ENCODE measurements around the gene DCTN4. TPM values are rescaled to one million over a fixed set of nuclear protein-coding genes. Genes with fewer than 3 reads are reported as not detected.

Gene DCTN4
- total RNA-seq (50.0 and 63.9 TPM in 2 replicates), polyA plus RNA-seq (18.3 and 22.9 TPM in 2 replicates)

GRCh38 chr5:150758531-150759333 lies at the start of gene DCTN4:
DCTN4 (minus strand) TSS chr5:150759017; CDS start chr5:150758993, 24 bp downstream.
- TF ChIP-seq EZH2 (IDR thresholded peaks at IDR 0.05; ENCODE audit: borderline replicate concordance) (no peak), EZH2phosphoT487 (IDR thresholded peaks at IDR 0.05; ENCODE audit: low read depth, severe bottlenecking, unreplicated experiment) (no peak)
- TF ChIP-seq, protein P1, sequence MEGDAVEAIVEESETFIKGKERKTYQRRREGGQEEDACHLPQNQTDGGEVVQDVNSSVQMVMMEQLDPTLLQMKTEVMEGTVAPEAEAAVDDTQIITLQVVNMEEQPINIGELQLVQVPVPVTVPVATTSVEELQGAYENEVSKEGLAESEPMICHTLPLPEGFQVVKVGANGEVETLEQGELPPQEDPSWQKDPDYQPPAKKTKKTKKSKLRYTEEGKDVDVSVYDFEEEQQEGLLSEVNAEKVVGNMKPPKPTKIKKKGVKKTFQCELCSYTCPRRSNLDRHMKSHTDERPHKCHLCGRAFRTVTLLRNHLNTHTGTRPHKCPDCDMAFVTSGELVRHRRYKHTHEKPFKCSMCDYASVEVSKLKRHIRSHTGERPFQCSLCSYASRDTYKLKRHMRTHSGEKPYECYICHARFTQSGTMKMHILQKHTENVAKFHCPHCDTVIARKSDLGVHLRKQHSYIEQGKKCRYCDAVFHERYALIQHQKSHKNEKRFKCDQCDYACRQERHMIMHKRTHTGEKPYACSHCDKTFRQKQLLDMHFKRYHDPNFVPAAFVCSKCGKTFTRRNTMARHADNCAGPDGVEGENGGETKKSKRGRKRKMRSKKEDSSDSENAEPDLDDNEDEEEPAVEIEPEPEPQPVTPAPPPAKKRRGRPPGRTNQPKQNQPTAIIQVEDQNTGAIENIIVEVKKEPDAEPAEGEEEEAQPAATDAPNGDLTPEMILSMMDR (IDR thresholded peaks at IDR 0.05; ENCODE audit: poor library complexity): no peak
- no peaks in the 10 kb centered on the region for H4K20me1 ChIP-seq (ENCODE audit: insufficient read depth, poor library complexity, severe bottlenecking)
- H3K27ac ChIP-seq: peak within 1 kb of the TSS; percentile 96
- peak within 1 kb of the TSS; percentile 81 for H2AFZ ChIP-seq
- WGBS (ENCODE audit: low lambda C conversion rate, missing lambda C conversion rate): 3% methylated on average over 51 of the region's 51 CpGs
- peaks cover 43% of the 10 kb centered on the region for H3K79me2 ChIP-seq
- H3K9me3 ChIP-seq (ENCODE audit: low read depth): no peaks in the 10 kb centered on the region
- no peaks in the 10 kb centered on the region for H3K9me2 ChIP-seq (replicated peaks; ENCODE audit: insufficient read depth)
- no peaks in the 10 kb centered on the region for H3K36me3 ChIP-seq (replicated peaks; ENCODE audit: insufficient read depth, low read depth)
- peaks cover 20% of the 10 kb centered on the region for H3K4me1 ChIP-seq (ENCODE audit: insufficient read depth)
- H3K27me3 ChIP-seq: no peaks in the 10 kb centered on the region
- peak within 1 kb of the TSS; percentile 41 for H3K4me3 ChIP-seq
- H3K4me2 ChIP-seq: peak within 1 kb of the TSS; percentile 78
- peak; percentile 98 for DNase-seq (ENCODE audit: low spot score)

- no peak for TF ChIP-seq EZH2phosphoT487 (IDR thresholded peaks at IDR 0.05; ENCODE audit: low read depth, severe bottlenecking, unreplicated experiment)
- TF ChIP-seq, protein P1 (IDR thresholded peaks at IDR 0.05; ENCODE audit: poor library complexity): no peak
- TF ChIP-seq EZH2 (IDR thresholded peaks at IDR 0.05; ENCODE audit: borderline replicate concordance): no peak
- 91% methylated on average over 6 of the region's 6 CpGs for WGBS (ENCODE audit: low lambda C conversion rate, missing lambda C conversion rate)
- Histone ChIP-seq H3K4me1 (ENCODE audit: insufficient read depth) (no peaks in the 10 kb centered on the region), H3K4me2 (no peak overlapping the region), H3K4me3 (no peak overlapping the region), H3K9me3 (ENCODE audit: low read depth) (no peaks in the 10 kb centered on the region), H2AFZ (no peak overlapping the region), H3K79me2 (no peaks in the 10 kb centered on the region), H3K27me3 (no peaks in the 10 kb centered on the region), H3K27ac (no peak overlapping the region), H3K36me3 (replicated peaks; ENCODE audit: insufficient read depth, low read depth) (no peaks in the 10 kb centered on the region), H3K9me2 (replicated peaks; ENCODE audit: insufficient read depth) (no peaks in the 10 kb centered on the region), H4K20me1 (ENCODE audit: insufficient read depth, poor library complexity, severe bottlenecking) (no peaks in the 10 kb centered on the region)
- no peak for DNase-seq (ENCODE audit: low spot score)
These were observed 45.6 kb upstream of the DCTN4 start for GRCh38 chr5:150804388-150804787.

GRCh38 chr5:150801117-150801927 lies 42.5 kb upstream of the DCTN4 start:
- no peaks in the 10 kb centered on the region for H4K20me1 ChIP-seq (ENCODE audit: insufficient read depth, poor library complexity, severe bottlenecking)
- peak overlapping the region; percentile 83 for H2AFZ ChIP-seq
- H3K27me3 ChIP-seq: no peaks in the 10 kb centered on the region
- TF ChIP-seq, protein P1 (IDR thresholded peaks at IDR 0.05; ENCODE audit: poor library complexity): peak; percentile 61
- no peak for TF ChIP-seq EZH2 (IDR thresholded peaks at IDR 0.05; ENCODE audit: borderline replicate concordance)
- no peaks in the 10 kb centered on the region for H3K79me2 ChIP-seq
- no peaks in the 10 kb centered on the region for H3K4me1 ChIP-seq (ENCODE audit: insufficient read depth)
- H3K9me3 ChIP-seq (ENCODE audit: low read depth): no peaks in the 10 kb centered on the region
- WGBS (ENCODE audit: low lambda C conversion rate, missing lambda C conversion rate): 5% methylated on average over 15 of the region's 15 CpGs
- H3K36me3 ChIP-seq (replicated peaks; ENCODE audit: insufficient read depth, low read depth): no peaks in the 10 kb centered on the region
- H3K4me3 ChIP-seq: peak overlapping the region; percentile 44
- peak overlapping the region; percentile 77 for H3K4me2 ChIP-seq
- H3K27ac ChIP-seq: peak overlapping the region; percentile 76
- DNase-seq (ENCODE audit: low spot score): peak; percentile 83
- no peaks in the 10 kb centered on the region for H3K9me2 ChIP-seq (replicated peaks; ENCODE audit: insufficient read depth)

Data from hepatocyte (in vitro differentiated cells).